Measurements from ENCODE around the gene FARP1.
"Not testable (repeated sequence)": the region's sequence is repeated elsewhere in the genome, so short reads cannot be mapped to it uniquely, and the experiment has no call there.

FARP1 gene

GRCh38 chr13:98344392-98344791 is 201.5 kb downstream of the FARP1 start:
- DNase-seq, result no peak

GRCh38 chr13:98345107-98345935 is 202.4 kb downstream of the FARP1 start:
- no peak for DNase-seq

GRCh38 chr13:98346904-98347636 is 204.2 kb downstream of the FARP1 start:
- no peak for DNase-seq

GRCh38 chr13:98347756-98348155 is 204.9 kb downstream of the FARP1 start:
- DNase-seq, result no peak

- no peak for DNase-seq
Observed at GRCh38 chr13:98348466-98349200, 205.7 kb downstream of the FARP1 start.

GRCh38 chr13:98349731-98350305 is 206.9 kb downstream of the FARP1 start:
- no peak for DNase-seq

- no peak for DNase-seq
Observed at GRCh38 chr13:98350746-98351330, 207.9 kb downstream of the FARP1 start.

GRCh38 chr13:98351636-98352035 is 208.7 kb downstream of the FARP1 start:
- DNase-seq, result no peak

GRCh38 chr13:98352226-98352625 is 209.3 kb downstream of the FARP1 start:
- no peak for DNase-seq

GRCh38 chr13:98353750-98354149 is 210.9 kb downstream of the FARP1 start:
- no peak for DNase-seq

- no peak for DNase-seq
Observed at GRCh38 chr13:98358937-98359336, 216.0 kb downstream of the FARP1 start.

- DNase-seq, result no peak
Observed at GRCh38 chr13:98360545-98360944, 217.7 kb downstream of the FARP1 start.

GRCh38 chr13:98363326-98363725 is 220.4 kb downstream of the FARP1 start:
- DNase-seq, result no peak

GRCh38 chr13:98364179-98364578 is 221.3 kb downstream of the FARP1 start:
- no peak for DNase-seq

- no peak for DNase-seq
Observed at GRCh38 chr13:98364647-98365046, 221.8 kb downstream of the FARP1 start.

GRCh38 chr13:98365302-98365701 is 222.4 kb downstream of the FARP1 start:
- DNase-seq, result no peak

- no peak for DNase-seq
Observed at GRCh38 chr13:98366010-98366409, 223.1 kb downstream of the FARP1 start.

GRCh38 chr13:98366443-98366842 is 223.5 kb downstream of the FARP1 start:
- DNase-seq, result no peak

- no peak for DNase-seq
Observed at GRCh38 chr13:98366959-98367358, 224.1 kb downstream of the FARP1 start.

- no peak for DNase-seq
Observed at GRCh38 chr13:98368019-98368418, 225.1 kb downstream of the FARP1 start.

GRCh38 chr13:98369520-98369919 is 226.6 kb downstream of the FARP1 start:
- DNase-seq, result not testable (repeated sequence)

GRCh38 chr13:98370261-98370660 is 227.4 kb downstream of the FARP1 start:
- no peak for DNase-seq
